Stimulated activated CD8-positive, alpha-beta memory T cell treated with anti-CD3 and anti-CD28 coated beads, Interleukin-12 subunit alpha, Interleukin-12 subunit beta, amount 100 ng/mL, for 1 hour (primary cell): ENCODE results near the gene CATSPERZ.

Experiments
- DNase-seq: peaks from one replicate; pipeline ENCODE4 v3.0.0-alpha.2; 2020; ENCODE audit warnings: low read depth

CATSPERZ gene, protein sequence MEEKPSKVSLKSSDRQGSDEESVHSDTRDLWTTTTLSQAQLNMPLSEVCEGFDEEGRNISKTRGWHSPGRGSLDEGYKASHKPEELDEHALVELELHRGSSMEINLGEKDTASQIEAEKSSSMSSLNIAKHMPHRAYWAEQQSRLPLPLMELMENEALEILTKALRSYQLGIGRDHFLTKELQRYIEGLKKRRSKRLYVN

GRCh38 chr11:64299847-64300648, at the start of gene CATSPERZ:
Gene CATSPERZ, plus strand, starts transcription at chr11:64300358. Its CDS starts 53 bp downstream, at chr11:64300411.
- no peak for DNase-seq

GRCh38 chr11:64250415-64251015, 49.6 kb upstream of the CATSPERZ start:
- DNase-seq = no peak

- no peak for DNase-seq
Measured at GRCh38 chr11:64251016-64251752, 49.0 kb upstream of the CATSPERZ start, which contains the start of gene PLCB3. Gene PLCB3, plus strand, starts transcription at chr11:64251530. Its CDS starts 120 bp downstream, at chr11:64251650.

- no peak for DNase-seq
Measured at GRCh38 chr11:64251753-64252002, 48.5 kb upstream of the CATSPERZ start.

- DNase-seq = no peak
Measured at GRCh38 chr11:64252003-64252872, 47.9 kb upstream of the CATSPERZ start.

- no peak for DNase-seq
Measured at GRCh38 chr11:64253043-64253442, 47.1 kb upstream of the CATSPERZ start.

GRCh38 chr11:64253481-64253880, 46.7 kb upstream of the CATSPERZ start:
- DNase-seq = no peak

DNA sequence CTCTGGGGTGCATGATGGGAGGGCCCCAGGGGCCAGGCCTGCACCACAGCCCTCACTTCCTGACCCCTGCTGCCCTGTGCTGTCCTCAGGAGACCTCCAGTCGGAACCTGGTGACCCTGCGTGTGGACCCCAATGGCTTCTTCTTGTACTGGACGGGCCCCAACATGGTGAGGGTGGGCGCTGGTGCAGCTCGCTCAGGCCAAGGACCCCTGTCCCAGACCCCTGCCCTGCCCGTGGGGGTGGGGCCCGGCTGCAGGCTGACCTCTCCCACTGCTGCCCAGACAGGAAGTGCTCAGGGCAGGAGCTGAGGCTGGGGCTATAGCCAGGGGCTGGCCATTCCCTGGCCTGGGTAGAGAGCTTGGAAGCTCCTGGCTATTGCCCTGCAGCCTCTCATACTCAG, 45.8 kb upstream of the CATSPERZ start:
- no peak for DNase-seq

GRCh38 chr11:64255135-64256128, 44.7 kb upstream of the CATSPERZ start:
- no peak for DNase-seq

DNA sequence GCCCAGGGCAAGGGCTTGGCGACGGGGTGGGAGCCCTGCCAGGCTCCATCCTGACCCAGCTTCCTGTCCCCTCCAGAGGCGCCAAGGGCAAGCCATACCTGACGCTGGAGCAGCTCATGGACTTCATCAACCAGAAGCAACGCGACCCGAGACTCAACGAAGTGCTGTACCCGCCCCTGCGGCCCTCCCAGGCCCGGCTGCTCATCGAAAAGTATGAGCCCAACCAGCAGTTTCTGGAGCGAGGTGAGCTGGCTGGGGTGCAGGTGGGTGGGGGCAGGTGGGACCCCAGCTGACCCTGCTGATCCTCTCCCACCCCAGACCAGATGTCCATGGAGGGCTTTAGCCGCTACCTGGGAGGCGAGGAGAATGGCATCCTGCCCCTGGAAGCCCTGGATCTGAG, 43.9 kb upstream of the CATSPERZ start:
- DNase-seq = no peak

GRCh38 chr11:64258356-64258755, 41.8 kb upstream of the CATSPERZ start:
- DNase-seq = no peak

DNA sequence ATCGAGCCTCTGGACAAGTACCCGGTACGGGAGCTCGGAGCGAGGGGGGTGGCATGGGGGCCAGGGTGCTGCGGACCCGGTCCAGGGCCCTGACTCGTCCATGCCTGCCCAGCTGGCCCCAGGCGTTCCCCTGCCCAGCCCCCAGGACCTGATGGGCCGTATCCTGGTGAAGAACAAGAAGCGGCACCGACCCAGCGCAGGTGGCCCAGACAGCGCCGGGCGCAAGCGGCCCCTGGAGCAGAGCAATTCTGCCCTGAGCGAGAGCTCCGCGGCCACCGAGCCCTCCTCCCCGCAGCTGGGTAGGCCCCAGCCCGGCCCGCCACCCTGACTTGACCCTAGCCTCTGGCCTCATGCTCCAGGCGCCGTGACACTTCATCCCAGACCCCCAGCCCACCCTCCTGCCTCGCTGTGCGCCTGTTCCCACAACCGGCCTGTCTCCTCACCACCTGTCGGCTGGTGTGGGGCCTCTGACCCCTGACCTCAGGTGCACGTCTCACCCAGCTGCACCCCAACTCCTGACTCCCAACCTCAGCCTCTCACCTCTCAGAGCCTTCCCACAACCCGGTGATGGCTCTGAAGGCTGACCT, 41.1 kb upstream of the CATSPERZ start:
- no peak for DNase-seq

GRCh38 chr11:64259533-64260067, 40.6 kb upstream of the CATSPERZ start:
- no peak for DNase-seq

GRCh38 chr11:64260147-64260708, 39.9 kb upstream of the CATSPERZ start:
- DNase-seq = no peak

GRCh38 chr11:64261556-64262080, 38.5 kb upstream of the CATSPERZ start:
- no peak for DNase-seq

DNA sequence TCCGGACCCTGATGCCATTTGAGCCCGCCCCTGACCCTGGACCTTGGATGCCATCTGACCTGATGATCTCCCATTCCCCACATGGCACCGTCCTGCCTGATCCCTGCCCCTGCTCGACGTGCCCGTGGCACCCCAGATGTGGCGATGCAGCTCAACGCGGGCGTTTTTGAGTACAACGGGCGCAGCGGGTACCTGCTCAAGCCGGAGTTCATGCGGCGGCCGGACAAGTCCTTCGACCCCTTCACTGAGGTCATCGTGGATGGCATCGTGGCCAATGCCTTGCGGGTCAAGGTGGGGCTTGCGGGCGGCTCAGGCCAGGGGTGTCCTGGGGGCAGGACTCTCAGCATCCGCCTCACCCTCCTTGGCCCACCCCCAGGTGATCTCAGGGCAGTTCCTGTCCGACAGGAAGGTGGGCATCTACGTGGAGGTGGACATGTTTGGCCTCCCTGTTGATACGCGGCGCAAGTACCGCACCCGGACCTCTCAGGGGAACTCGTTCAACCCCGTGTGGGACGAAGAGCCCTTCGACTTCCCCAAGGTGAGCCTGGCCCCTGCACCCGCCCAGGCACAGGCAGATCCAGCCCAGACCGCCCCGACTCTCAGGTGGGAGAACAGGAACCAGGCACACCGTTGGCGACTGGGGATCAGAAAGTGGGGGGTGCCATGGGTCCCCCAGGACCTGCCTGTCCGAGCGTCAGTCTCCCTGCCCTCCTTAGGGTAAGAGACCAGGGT, 37.7 kb upstream of the CATSPERZ start:
- no peak for DNase-seq

DNA sequence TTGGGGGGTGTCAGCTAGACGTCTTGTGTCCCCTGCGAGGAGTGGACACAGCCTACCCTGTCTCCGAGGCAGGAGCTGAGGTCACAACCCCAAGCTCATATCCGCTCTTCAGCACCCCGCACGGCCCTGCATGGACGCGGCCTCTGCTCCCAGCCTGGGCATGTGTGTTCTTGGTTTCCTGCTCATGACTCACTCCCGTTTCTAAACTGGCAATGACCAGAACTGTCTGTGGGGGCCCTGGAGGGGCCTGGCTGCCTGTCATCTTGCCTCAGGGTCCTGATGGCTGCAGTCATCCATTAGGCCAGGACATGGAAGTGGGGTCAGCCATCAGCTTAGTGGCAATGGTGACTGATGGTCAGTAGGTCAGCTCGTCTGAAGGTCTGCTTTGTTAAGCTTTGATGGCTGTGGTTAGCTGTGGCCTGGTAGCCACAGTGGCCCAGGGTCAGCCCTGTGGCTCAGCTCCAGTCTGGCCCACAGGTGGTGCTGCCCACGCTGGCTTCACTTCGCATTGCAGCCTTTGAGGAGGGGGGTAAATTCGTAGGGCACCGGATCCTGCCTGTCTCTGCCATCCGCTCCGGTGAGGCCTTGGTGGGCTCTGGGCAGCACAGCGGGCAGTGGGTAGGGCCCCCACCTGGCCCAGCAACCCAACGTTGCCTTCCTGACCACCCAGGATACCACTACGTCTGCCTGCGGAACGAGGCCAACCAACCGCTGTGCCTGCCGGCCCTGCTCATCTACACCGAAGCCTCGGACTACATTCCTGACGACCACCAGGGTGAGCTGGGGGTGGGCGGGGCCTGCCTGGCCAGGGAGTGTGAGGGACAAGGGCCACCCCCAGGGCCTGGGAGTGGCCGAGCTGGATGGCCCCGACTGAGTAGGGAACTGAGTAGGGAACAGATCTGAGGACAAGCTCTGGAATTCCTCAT, 36.9 kb upstream of the CATSPERZ start:
- DNase-seq = no peak
